Activated CD4-positive, alpha-beta T cell treated with anti-CD3 and anti-CD28 coated beads, Interleukin-2, amount 50 U/mL, for 24 hours (primary cell): Measurements from ENCODE around the gene KAT2A.

ENCODE experiments used
- DNase-seq, 2 donors: peaks; one replicate each; pipeline ENCODE4 v3.0.0-alpha.2; 2020; ENCODE audit warnings: low read depth in 1 of 2, low spot score in 1 of 2

The KAT2A gene

DNA sequence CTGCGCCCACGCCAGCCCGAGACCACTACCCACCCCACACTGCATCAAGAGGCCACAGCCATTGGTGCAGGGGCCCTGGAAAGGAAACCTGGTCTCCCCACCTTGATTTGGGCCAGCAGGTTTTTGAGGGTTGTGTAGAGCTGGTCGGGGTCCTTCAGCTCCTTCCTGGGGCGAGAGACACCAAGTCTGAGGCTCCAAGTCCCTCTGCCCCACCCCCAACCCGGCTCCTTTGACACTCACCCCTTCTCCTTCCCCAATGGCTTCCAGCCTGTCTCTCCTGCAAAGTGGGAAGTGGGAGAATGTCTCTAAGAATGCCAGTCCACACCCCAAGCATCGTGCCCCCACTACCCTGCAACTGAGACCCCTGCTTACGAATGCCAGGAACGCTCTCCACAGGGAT lies 7.0 kb downstream of the KAT2A start:
- no peak for DNase-seq

DNA sequence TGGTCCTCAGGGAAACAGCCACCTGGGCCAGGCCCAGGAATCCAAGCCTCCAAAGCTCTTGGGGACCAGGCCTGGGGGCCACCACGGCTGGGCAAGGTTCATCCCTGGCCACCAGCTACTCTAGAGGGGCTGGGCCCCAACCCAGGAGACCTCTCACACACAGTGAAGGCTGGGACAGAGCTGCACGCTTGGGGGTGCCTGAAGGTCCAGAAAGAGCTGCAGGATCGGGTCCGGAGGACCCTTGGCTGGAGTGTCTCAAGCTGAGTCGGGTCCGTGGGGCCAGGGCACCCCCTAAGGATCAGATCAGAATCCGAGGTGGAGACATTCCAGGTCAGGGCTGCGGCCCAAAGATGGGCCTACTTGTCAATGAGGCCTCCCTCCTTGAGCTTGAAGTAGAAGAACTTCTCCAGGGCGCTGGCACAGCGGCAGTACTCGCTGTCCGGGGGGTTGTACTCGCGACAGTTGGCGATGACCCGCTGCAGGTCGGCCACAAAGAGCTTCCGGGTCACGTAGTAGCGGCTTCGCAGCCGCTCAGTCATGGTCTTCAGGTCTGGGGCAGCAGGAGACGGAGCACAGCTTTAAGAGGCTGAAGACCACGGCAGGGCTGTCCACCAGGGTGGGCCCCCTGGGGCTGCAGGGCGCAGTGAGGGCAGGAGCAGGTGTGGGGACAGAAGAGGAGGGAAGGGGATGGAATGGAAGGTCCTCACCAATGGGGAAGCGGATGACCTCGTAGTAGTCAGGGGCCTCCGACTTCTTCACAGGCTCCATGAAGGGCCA lies 7.7 kb downstream of the KAT2A start:
- DNase-seq, result no peak

GRCh38 chr17:42112552-42113176 lies 8.5 kb downstream of the KAT2A start, which contains the start of gene DHX58:
Gene DHX58, minus strand, starts transcription at chr17:42112714. Its CDS starts 822 bp downstream, at chr17:42111892.
- DNase-seq, result peak; percentile 53 to 78

- DNase-seq, result no peak
These were observed 9.2 kb downstream of the KAT2A start for GRCh38 chr17:42111871-42112551.

DNA sequence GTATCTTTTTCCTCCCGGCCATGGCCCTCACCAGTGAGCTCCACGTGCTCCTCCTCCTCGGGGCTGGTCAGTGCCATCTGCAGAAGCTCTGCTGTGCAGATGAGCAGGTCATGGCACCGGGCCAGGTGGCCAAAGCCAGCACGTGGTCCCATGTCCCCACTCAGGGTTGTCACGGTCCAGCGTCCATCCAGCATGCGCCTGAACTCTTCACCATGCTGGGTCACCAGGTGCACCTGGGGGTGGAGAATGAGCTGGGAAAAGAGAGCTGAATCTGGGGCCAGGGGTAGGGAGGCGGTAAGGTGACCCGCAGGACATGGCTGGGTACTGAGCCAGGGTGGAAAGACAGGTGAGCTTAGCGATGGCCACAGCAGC lies 9.9 kb downstream of the KAT2A start:
- no peak for DNase-seq

DNA sequence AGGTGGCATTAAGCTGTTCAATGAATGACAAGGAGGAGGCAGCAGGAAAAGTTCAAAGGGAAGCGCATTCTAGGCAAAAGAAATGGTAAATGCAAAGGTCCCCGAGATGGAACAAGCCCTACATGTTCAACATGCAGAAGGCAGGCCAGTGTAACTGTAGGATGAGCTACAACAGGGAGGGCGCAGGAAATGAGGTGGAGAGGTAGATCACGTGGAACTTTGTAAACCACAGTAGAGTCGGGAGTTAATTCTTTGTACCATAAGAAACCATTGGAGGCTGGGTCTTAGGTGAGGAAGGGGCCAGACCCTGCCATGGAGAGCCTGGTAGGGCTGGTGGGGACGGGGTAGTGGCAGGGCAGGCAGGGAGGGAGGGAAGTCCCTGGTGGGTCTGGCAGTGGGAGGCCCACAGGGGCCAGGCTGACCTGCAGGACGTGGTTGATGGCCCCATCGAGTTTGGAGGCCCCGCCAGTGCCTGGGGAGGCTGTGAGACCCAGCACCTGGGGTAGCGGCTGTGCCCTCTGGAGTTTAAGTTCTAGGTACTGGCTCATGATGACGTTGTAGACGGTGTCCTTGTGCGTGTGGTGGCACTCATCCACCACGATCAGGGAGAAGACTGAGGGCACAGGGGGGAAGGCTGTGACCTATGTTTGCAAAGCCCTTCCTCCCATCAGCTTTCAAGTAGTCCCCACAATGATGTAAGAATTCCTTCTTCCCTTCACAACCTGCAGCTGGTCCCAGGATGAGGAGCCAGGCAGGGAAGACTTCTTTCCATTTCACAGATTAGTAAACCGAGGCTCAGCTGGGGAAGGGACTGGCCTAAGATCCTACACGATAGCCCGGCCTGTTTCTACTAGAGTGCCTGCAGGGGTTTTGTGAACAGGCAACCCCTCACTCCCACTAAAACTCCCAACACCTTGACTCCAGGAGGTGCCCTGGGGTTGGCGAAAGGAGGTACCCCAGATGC lies 10.6 kb downstream of the KAT2A start:
- no peak for DNase-seq

DNA sequence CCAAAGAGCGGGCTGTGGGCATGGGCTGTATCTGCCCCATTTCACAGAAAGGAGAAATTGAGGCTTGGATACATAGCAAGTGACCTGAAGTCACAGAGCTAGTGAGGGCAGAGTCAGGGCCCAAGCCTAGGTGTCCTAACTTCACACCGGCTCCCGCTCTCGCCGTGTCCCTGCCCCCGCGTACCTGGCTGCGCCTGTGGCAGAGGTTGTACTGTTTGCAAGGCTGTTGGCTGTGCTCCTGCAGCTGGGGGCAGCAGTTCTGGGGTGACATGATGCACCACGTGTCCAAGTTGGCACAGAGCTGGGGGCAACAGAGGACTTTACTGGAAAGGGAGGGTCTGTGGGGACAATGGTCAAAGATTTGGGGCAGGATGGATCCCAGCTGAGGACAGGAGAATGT lies 12.1 kb downstream of the KAT2A start:
- no peak for DNase-seq

DNA sequence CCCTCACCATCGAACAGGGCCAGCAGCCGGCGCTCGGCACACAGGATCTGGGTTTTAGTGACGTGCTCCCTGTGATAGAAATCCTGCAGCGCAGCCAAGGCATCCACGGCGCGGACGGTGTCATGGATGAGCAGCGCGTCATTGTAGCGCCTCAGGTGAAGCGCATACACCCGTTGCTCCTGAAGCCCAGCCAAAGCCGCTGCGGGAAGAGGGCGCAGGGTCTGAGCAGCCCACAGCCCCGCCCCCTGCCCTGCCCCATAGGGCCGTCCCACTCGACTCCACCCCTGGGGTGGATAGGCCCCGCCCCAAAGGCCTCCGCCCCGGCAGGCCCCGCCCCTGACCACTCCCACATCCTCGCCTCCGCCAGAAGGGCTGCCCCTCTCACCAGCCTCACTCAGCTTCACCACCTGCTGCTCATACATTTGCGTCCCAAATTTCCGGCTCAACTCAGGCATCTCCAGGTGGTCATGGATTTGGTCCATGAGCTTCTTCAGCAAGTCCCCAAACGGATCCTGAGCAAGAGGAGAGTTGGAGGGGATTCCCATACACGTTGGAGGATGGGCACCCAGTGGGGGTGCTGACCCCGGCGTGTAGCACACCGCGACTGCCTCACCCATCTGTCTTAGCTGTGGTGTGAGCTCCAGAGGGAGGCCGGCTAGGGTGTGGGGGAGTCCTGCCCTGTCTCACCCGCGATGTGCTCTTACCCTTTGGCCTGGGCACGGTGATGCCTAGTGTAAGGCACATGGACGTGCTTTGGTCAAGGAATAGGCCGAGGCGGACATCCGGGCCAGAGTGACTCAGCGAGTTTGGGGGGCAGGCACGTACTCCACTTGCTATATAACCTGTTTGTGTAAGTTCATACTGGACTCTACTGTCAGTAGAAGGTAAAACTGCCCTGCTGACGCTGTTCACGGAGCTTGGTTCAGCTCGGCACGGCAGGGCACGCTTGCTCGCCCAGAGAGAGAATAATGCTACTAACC lies 13.3 kb downstream of the KAT2A start:
- peak; percentile 84 to 88 for DNase-seq

GRCh38 chr17:42107124-42107523 lies 14.0 kb downstream of the KAT2A start:
- no peak for DNase-seq

DNA sequence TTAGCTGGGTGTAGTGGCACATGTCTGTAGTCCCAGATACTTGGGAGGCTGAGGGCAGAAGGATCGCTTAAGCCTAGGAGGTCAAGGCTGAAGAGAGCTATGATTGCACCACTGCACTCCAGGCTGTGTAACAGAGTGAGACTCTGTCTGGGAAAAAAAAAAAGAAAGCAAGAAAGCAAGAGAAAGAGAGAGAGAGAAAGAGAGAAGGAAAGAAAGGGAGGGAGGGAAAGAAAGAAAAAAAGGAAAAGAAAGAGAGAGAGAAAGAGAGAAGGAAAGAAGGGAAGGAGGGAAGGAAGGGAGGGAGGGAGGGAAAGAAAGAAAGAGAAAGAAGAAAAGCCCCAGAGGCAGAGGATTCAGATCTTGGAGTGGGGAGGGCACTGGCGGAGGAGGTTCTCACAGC lies 15.2 kb downstream of the KAT2A start:
- no peak for DNase-seq

DNA sequence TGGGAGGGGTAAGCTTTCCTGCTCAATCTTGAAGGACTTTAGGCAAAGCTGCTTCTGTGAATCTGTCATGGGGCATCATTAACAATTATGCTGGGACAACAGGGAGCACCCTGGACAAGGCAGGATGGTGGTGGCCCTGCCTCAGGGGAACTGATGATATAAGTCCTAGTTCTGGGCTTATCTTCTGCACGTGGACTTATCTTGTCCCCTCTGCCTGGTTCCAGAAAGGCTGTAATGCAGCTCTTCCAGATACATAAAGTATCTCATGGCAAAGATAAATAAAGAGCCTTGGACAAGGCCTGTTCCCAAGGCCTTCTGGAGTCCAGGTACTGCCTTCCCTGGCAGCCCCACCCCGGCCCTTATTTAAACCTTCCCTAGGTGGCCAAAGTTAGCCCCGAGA lies 16.9 kb downstream of the KAT2A start:
- DNase-seq, result no peak

DNA sequence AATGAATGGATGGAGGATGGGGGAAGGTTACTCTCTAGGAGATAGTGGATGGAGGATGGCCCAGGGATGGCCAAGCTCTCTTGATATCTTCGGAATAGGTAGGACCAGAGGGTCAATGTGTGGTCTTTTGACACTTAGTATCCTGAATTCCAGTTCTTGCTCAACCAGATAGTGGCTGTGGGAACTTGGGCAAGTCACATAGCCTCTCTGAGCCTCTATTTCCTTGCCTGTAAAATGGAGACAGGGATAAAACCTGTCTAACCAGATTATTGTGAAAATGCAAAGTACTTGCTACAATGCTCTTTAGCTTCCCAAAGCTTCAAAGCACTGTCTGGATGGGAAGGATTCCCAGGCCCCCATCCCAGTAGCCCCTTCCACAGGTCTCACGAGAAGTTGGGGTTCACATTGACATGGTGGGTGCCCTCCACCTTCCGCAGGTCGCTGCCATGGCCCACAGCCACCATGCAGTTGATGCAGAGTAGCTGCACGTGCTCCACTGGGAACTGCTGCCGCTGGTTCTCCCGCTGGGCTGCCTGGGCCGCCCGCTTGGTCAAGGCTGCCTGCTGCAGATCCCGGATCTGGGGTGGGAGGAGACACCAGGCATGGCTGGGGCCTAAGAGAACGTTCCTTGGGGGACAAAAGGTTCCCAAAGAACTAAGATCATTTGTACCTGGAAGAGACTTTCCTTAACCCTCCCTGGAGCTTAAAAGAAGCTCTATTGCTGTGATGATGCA lies 17.8 kb downstream of the KAT2A start:
- no peak for DNase-seq

GRCh38 chr17:42101513-42102292 lies 19.5 kb downstream of the KAT2A start:
- peak in 1 of 2 donors; percentile 42 for DNase-seq

DNA sequence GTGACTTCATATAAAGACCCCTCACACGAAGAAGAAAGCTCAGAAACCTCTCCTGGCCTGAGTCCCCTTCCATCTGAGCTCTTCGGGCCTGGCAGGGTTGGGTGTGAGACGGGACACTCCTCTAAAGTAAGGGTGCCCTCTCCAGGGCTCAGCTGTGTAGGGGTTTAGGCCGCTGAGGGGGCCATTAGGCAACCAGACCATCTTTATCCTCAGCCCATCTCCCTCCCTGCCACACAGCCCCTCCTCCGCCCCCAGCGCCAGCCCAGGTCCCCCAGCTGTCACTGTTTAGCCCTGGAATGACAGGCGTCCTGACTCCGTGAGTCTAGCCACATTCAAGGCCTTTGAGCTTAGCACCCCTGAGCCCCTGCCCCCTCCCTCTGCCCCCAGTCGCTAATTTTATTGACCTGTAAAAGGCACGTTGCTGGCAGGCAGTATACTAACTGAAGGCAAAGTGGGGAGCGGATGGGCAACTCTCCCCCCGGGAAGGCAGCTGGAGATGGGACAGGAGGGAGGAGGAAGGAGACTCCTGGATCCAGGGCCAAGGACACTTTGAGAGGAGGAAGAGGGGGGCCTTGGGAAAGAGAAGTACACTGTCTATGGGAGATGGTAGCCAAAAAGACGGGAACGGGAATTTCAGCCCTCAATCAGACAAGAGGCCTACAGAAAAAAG lies 22.3 kb downstream of the KAT2A start:
- no peak for DNase-seq

DNA sequence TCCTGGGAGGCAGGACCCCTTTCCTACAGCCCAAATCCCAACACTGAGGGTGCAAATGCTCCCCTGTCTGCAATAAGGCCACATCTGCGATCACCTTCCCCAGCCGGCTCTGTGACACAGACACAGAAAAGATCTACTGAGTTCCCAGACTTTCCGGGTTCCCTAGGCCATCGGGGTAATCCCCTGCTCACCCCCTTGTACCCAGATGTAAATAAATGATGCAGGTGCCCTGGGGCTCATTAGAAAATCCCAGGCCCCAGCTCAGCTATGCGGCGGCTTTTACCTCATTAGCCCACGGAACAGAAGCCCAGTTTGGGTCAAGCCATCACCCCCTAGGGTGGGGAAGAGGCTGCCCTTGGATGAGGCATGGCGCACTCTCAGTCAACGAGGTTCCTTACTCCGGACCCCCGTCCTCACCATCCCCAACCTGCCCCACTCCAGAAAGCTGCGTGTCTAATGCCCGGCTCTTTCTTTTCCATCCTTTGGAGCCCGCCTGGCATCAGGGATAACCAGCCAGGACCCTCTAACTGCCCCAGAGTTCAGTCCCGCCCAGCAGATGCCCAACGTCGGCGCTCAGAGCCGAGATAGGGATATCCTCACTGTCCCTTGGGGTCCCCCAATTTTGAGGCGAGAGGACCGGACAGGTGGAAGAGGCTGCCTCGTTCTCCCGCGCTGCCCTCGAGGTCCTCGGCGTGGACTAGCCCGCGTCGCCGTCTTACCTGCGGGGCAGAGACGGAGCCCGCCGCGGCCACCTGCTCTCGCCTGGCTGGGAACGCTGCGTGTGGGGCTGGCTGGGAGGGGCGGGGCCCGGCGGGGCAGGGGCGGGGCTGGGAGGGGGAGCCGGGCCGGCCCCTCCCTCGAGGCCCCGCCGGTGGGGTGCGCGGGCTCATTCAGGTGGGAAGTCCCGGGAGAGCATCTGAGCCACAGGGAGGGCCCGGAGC lies 23.2 kb downstream of the KAT2A start, which contains the start of gene ZNF385C:
Gene ZNF385C (minus strand): TSS at position 783 of the 941 bp plus-strand sequence. CDS start 35,417 bp downstream, outside the sequence.
- no peak for DNase-seq

- no peak for DNase-seq
These were observed 24.6 kb downstream of the KAT2A start for GRCh38 chr17:42096360-42097111.
